Measurements from ENCODE around the gene CETP.

GRCh38 chr16:56981729-56982271 is 20.1 kb downstream of the CETP start:
- TF ChIP-seq POLR2AphosphoS5 (IDR thresholded peaks at IDR 0.05) (no peak), EP300 (IDR thresholded peaks at IDR 0.05) (no peak)
- TF ChIP-seq, protein P1, sequence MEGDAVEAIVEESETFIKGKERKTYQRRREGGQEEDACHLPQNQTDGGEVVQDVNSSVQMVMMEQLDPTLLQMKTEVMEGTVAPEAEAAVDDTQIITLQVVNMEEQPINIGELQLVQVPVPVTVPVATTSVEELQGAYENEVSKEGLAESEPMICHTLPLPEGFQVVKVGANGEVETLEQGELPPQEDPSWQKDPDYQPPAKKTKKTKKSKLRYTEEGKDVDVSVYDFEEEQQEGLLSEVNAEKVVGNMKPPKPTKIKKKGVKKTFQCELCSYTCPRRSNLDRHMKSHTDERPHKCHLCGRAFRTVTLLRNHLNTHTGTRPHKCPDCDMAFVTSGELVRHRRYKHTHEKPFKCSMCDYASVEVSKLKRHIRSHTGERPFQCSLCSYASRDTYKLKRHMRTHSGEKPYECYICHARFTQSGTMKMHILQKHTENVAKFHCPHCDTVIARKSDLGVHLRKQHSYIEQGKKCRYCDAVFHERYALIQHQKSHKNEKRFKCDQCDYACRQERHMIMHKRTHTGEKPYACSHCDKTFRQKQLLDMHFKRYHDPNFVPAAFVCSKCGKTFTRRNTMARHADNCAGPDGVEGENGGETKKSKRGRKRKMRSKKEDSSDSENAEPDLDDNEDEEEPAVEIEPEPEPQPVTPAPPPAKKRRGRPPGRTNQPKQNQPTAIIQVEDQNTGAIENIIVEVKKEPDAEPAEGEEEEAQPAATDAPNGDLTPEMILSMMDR (IDR thresholded peaks at IDR 0.05), result no peak
